ENCODE measurements around the gene BPI. TPM values are rescaled to one million over a fixed set of nuclear protein-coding genes. Genes with fewer than 3 reads are reported as not detected.
"Not testable (repeated sequence)": the region's sequence is repeated elsewhere in the genome, so short reads cannot be mapped to it uniquely, and the experiment has no call there.

The BPI gene
- polyA plus RNA-seq, 1 donor (not counting 4 experiments of a cell fraction or from before 2014, with no cell fraction given), result not detected

DNA sequence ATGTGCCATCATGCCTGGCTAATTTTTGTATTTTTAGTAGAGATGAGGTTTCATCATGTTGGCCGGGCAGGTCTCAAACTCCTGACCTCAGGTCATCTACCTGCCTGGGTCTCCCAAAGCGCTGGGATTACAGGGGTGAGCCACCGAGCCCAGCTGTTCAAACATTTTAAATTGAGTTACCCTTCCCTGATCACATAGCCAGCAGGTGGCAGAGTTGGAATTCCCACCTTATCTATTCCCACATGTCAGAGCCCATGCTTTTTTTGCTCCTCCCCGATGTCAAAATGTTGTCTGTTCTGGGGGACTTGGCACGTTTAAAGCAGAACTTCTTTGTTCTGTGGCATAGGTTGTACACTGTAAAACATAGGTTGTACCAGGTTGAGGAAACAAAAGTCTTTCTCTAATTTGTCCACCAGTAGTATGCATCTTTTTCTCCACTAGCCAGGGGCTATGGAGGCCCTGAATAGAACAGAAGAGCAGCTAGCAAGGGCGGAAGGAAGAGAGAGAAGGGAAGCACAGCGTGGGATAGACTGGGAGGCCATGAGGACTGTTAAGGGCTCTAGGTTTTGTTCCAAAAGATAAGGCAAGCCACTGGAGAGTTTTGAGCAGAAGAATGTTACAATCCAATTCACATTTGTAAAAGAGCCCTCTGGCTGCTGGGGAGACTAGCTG lies 35.0 kb downstream of the BPI start:
- Histone ChIP-seq H3K4me1 (ENCODE audit: control insufficient read depth, extremely low read depth, insufficient read depth, low read length) (no peaks in the 10 kb centered on the region), H3K36me3 (ENCODE audit: control insufficient read depth in 2 of 2, extremely low read depth in 1 of 2, insufficient read depth in 2 of 2, low read length in 2 of 2) (no peaks in the 10 kb centered on the region), H3K9me3 (ENCODE audit: control insufficient read depth, low read depth, low read length) (peaks cover 2% of the 10 kb centered on the region), H3K4me2 (ENCODE audit: control insufficient read depth, extremely low read depth, insufficient read depth, low read depth, low read length) (no peak overlapping the region), H3K9me1 (ENCODE audit: control insufficient read depth, extremely low read depth, insufficient read depth, low read length) (no peaks in the 10 kb centered on the region), H3K27me3 (ENCODE audit: control insufficient read depth, extremely low read depth, insufficient read depth, low read length) (peaks cover 16% of the 10 kb centered on the region), H3K27ac (ENCODE audit: control insufficient read depth, insufficient read depth, low read length) (no peak overlapping the region), H2AFZ (ENCODE audit: control insufficient read depth, low read length) (no peak overlapping the region), H3K4me3 (ENCODE audit: control insufficient read depth in 2 of 3, extremely low read depth in 1 of 3, insufficient read depth in 2 of 3, low read depth in 1 of 3, low read length in 3 of 3) (no peak overlapping the region), H3K79me2 (ENCODE audit: control insufficient read depth, insufficient read depth, low read length) (no peaks in the 10 kb centered on the region), H4K20me1 (ENCODE audit: control insufficient read depth, extremely low read depth, insufficient read depth, low read length) (no peaks in the 10 kb centered on the region), H3K9ac (ENCODE audit: control insufficient read depth, extremely low read depth, insufficient read depth, low read length) (no peak overlapping the region)
- dilution Hi-C loops (cut with MboI; ENCODE audit: extremely low pct_ligation_motif_present, low sequenced_read_pairs), result no loop called here
- FAIRE-seq, result peak; percentile 59
- no peak for DNase-seq (ENCODE audit: low read depth, low spot score)
- TF ChIP-seq EZH2 (IDR thresholded peaks at IDR 0.05; ENCODE audit: low read length), result no peak
- TF ChIP-seq, protein P1, sequence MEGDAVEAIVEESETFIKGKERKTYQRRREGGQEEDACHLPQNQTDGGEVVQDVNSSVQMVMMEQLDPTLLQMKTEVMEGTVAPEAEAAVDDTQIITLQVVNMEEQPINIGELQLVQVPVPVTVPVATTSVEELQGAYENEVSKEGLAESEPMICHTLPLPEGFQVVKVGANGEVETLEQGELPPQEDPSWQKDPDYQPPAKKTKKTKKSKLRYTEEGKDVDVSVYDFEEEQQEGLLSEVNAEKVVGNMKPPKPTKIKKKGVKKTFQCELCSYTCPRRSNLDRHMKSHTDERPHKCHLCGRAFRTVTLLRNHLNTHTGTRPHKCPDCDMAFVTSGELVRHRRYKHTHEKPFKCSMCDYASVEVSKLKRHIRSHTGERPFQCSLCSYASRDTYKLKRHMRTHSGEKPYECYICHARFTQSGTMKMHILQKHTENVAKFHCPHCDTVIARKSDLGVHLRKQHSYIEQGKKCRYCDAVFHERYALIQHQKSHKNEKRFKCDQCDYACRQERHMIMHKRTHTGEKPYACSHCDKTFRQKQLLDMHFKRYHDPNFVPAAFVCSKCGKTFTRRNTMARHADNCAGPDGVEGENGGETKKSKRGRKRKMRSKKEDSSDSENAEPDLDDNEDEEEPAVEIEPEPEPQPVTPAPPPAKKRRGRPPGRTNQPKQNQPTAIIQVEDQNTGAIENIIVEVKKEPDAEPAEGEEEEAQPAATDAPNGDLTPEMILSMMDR (optimal IDR thresholded peaks at IDR 0.05 in 1 of 3, IDR thresholded peaks at IDR 0.05 in 1 of 3, conservative IDR thresholded peaks at IDR 0.05 in 1 of 3; ENCODE audit: extremely low read depth in 1 of 3, insufficient read depth in 2 of 3, low read length in 3 of 3), result peak; percentile 45 to 58 (median 56)

DNA sequence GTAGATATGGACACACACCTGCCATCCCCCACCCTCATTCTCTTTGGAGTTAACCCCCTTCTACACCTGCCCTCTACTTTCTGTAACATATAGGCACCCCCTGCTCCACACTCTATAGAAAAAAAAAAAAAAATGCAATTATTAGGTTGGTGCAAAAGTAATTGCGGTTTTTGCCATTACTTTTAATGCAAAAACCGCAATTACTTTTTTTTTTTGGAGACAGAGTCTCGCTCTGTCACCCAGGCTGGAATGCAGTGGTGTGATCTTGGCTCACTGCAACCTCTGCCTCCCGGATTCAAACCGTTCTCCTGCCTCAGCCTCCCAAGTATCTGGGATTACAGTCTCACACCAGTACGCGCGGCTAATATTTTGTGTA lies 35.6 kb downstream of the BPI start:
- H3K4me3 ChIP-seq (ENCODE audit: control insufficient read depth in 2 of 3, extremely low read depth in 1 of 3, insufficient read depth in 2 of 3, low read depth in 1 of 3, low read length in 3 of 3); H3K4me1 ChIP-seq (ENCODE audit: control insufficient read depth, extremely low read depth, insufficient read depth, low read length); H3K4me2 ChIP-seq (ENCODE audit: control insufficient read depth, extremely low read depth, insufficient read depth, low read depth, low read length); H3K36me3 ChIP-seq (ENCODE audit: control insufficient read depth in 2 of 2, extremely low read depth in 1 of 2, insufficient read depth in 2 of 2, low read length in 2 of 2); H3K9me1 ChIP-seq (ENCODE audit: control insufficient read depth, extremely low read depth, insufficient read depth, low read length); H3K9me3 ChIP-seq (ENCODE audit: control insufficient read depth, low read depth, low read length); FAIRE-seq; H3K9ac ChIP-seq (ENCODE audit: control insufficient read depth, extremely low read depth, insufficient read depth, low read length); H4K20me1 ChIP-seq (ENCODE audit: control insufficient read depth, extremely low read depth, insufficient read depth, low read length); dilution Hi-C loops (cut with MboI; ENCODE audit: extremely low pct_ligation_motif_present, low sequenced_read_pairs); H2AFZ ChIP-seq (ENCODE audit: control insufficient read depth, low read length); DNase-seq (ENCODE audit: low read depth, low spot score); H3K79me2 ChIP-seq (ENCODE audit: control insufficient read depth, insufficient read depth, low read length); H3K27ac ChIP-seq (ENCODE audit: control insufficient read depth, insufficient read depth, low read length): not testable (repeated sequence)
- H3K27me3 ChIP-seq (ENCODE audit: control insufficient read depth, extremely low read depth, insufficient read depth, low read length), result peaks cover 16% of the 10 kb centered on the region

DNA sequence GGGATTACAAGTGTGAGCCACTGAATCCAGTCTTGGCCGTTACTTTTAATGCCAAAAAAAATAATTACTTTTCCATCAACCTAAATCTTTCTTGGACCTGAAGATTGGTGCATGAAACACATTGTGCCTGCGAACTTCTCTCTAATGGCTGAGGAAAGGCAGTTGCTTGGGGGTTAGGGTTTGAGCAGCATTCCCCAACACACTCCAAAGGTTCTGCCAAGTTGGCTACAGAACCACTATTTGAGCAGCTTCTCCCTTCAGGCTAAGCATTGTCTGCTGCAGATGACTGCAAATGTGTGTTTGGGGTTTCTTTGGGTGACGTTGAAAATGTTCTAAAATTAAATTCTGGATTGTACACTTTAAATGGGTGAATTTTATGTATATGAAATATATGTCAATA lies 36.0 kb downstream of the BPI start:
- H3K9me3 ChIP-seq (ENCODE audit: control insufficient read depth, low read depth, low read length), result peaks cover 2% of the 10 kb centered on the region
- H3K9me1 ChIP-seq (ENCODE audit: control insufficient read depth, extremely low read depth, insufficient read depth, low read length), result no peaks in the 10 kb centered on the region
- peaks cover 15% of the 10 kb centered on the region for H3K27me3 ChIP-seq (ENCODE audit: control insufficient read depth, extremely low read depth, insufficient read depth, low read length)
- dilution Hi-C loops (cut with MboI; ENCODE audit: extremely low pct_ligation_motif_present, low sequenced_read_pairs), result no loop called here
- H2AFZ ChIP-seq (ENCODE audit: control insufficient read depth, low read length), result no peak overlapping the region
- no peaks in the 10 kb centered on the region for H3K79me2 ChIP-seq (ENCODE audit: control insufficient read depth, insufficient read depth, low read length)
- H3K4me2 ChIP-seq (ENCODE audit: control insufficient read depth, extremely low read depth, insufficient read depth, low read depth, low read length), result no peak overlapping the region
- H3K9ac ChIP-seq (ENCODE audit: control insufficient read depth, extremely low read depth, insufficient read depth, low read length), result no peak overlapping the region
- H3K4me3 ChIP-seq (ENCODE audit: control insufficient read depth in 2 of 3, extremely low read depth in 1 of 3, insufficient read depth in 2 of 3, low read depth in 1 of 3, low read length in 3 of 3), result no peak overlapping the region
- no peak for TF ChIP-seq EZH2 (IDR thresholded peaks at IDR 0.05; ENCODE audit: low read length)
- TF ChIP-seq, protein P1 (optimal IDR thresholded peaks at IDR 0.05 in 1 of 3, IDR thresholded peaks at IDR 0.05 in 1 of 3, conservative IDR thresholded peaks at IDR 0.05 in 1 of 3; ENCODE audit: extremely low read depth in 1 of 3, insufficient read depth in 2 of 3, low read length in 3 of 3), result no peak
- H3K27ac ChIP-seq (ENCODE audit: control insufficient read depth, insufficient read depth, low read length), result no peak overlapping the region
- FAIRE-seq (no peak), DNase-seq (ENCODE audit: low read depth, low spot score) (no peak)
- no peaks in the 10 kb centered on the region for H3K4me1 ChIP-seq (ENCODE audit: control insufficient read depth, extremely low read depth, insufficient read depth, low read length)
- no peaks in the 10 kb centered on the region for H4K20me1 ChIP-seq (ENCODE audit: control insufficient read depth, extremely low read depth, insufficient read depth, low read length)
- H3K36me3 ChIP-seq (ENCODE audit: control insufficient read depth in 2 of 2, extremely low read depth in 1 of 2, insufficient read depth in 2 of 2, low read length in 2 of 2), result no peaks in the 10 kb centered on the region

Measured in keratinocyte (primary cell).